K562 (cell line): ENCODE data around the gene UGT1A10. TPM values are rescaled to one million over a fixed set of nuclear protein-coding genes. Genes with fewer than 3 reads are reported as not detected.

Experiments
- ATAC-seq: fragments of 200-7000 bp; cut with Tn5 transposase; 3 replicates; pipeline ENCODE4 v1.9.1; 2020; ENCODE audit warnings: moderate library complexity
- BruUV-seq: library from RNA; stranded (reverse); fragments of 400-500 nt; replicated peaks from 2 replicates; lab custom pipeline; 2021; lab: Mats Ljungman, UMichigan
- CTCF ChIA-PET: fragments of 300-600 bp; formaldehyde crosslinking; extraction: SDS; loops from one replicate; lab custom pipeline; 2021; ENCODE audit warnings: low intra/inter-chr PET ratio; lab: Yijun Ruan, JAX
- POLR2A ChIA-PET: fragments of 300-600, 350-650 bp; sonication (Branson Sonifier 250); formaldehyde crosslinking; extraction: SDS; loops from one replicate; lab custom pipeline; 2021; ENCODE audit warnings: antibody characterized with exemption, inconsistent platforms; lab: Yijun Ruan, JAX
- DNase-seq, 4 experiments: peaks; one replicate each; pipeline versions ENCODE4 v3.0.0 to v3.0.0-alpha.2; 2011 to 2018; ENCODE audit warnings: low spot score in 3 of 4, mixed read lengths in 3 of 4; ENCODE audit errors: extremely low read depth in 1 of 4
- FAIRE-seq: peaks from 2 replicates; lab custom pipeline; 2011; peaks lifted over from hg19 to GRCh38; lab: Jason Lieb, UNC
- H2AFZ ChIP-seq: 2 replicates; pipeline ENCODE4 v1.6.0; 2011; ENCODE audit warnings: low read depth, low read length, control low read depth, inconsistent platforms
- H3K27ac ChIP-seq: fragments of 200-600 bp; 3 replicates; pipeline ENCODE4 v1.8.0; 2011; ENCODE audit warnings: low read depth, mild to moderate bottlenecking, control low read depth, inconsistent platforms, low read length, moderate library complexity, mixed read lengths; ENCODE audit errors: extremely low read depth
- H3K27me3 ChIP-seq, 2 experiments: fragments of 300-600 bp in 1 of 2; 2 replicates in 1 of 2; 3 replicates in 1 of 2; pipeline versions ENCODE4 v1.6.0 to v1.8.0; 2011; ENCODE audit warnings: inconsistent platforms in 2 of 2, low read length in 2 of 2, mild to moderate bottlenecking in 1 of 2, mixed read lengths in 1 of 2, moderate library complexity in 1 of 2; ENCODE audit not compliant: control insufficient read depth in 2 of 2, insufficient read depth in 2 of 2
- H3K36me3 ChIP-seq: fragments of 300-600 bp; 3 replicates; pipeline ENCODE4 v1.8.0; 2011; ENCODE audit warnings: mild to moderate bottlenecking, low read length, inconsistent platforms; ENCODE audit not compliant: control insufficient read depth, insufficient read depth
- H3K4me1 ChIP-seq, 2 experiments: fragments of 200-600 bp in 1 of 2; replicated peaks in 1 of 2; 2 replicates in 1 of 2; 3 replicates in 1 of 2; pipeline versions ENCODE4 v1.5.1 to v1.8.0; 2011; ENCODE audit warnings: inconsistent platforms in 2 of 2, low read length in 2 of 2, mild to moderate bottlenecking in 1 of 2, mixed read lengths in 1 of 2, moderate library complexity in 1 of 2; ENCODE audit not compliant: control insufficient read depth in 2 of 2, insufficient read depth in 2 of 2
- H3K4me2 ChIP-seq: 2 replicates; pipeline ENCODE4 v1.6.1; 2011; ENCODE audit warnings: low read length, control low read depth, inconsistent platforms, mixed read lengths; ENCODE audit not compliant: insufficient read depth
- H3K4me3 ChIP-seq: fragments of 200-600 bp; sonication (generic), shearing (Covaris generic); 2 replicates; pipeline ENCODE4 v1.5.1; 2016; ENCODE audit warnings: control low read depth, inconsistent platforms
- H3K79me2 ChIP-seq: fragments of 200-600 bp; 3 replicates; pipeline ENCODE4 v1.8.0; 2011; ENCODE audit warnings: low read length, inconsistent platforms; ENCODE audit not compliant: control insufficient read depth, insufficient read depth
- H3K9ac ChIP-seq, 2 experiments: 2 replicates each; pipeline versions ENCODE4 v1.6.0 to v1.6.1; 2011; ENCODE audit warnings: low read depth in 2 of 2, low read length in 2 of 2, control low read depth in 1 of 2, inconsistent platforms in 1 of 2, mild to moderate bottlenecking in 1 of 2, mixed read lengths in 1 of 2; ENCODE audit not compliant: insufficient read depth in 1 of 2
- H3K9me1 ChIP-seq: one replicate; pipeline ENCODE4 v1.6.0; 2011; ENCODE audit warnings: inconsistent platforms, mild to moderate bottlenecking, low read length, moderate library complexity; ENCODE audit not compliant: control insufficient read depth, insufficient read depth
- H3K9me3 ChIP-seq: replicated peaks from 2 replicates; pipeline ENCODE4 v1.5.1; 2011; ENCODE audit warnings: low read depth, low read length, inconsistent platforms; ENCODE audit not compliant: control insufficient read depth, insufficient read depth
- H4K20me1 ChIP-seq: replicated peaks from 2 replicates; pipeline ENCODE4 v1.6.1; 2011; ENCODE audit warnings: low read length, inconsistent platforms, mixed read lengths; ENCODE audit not compliant: control insufficient read depth, insufficient read depth
- CC2D1A ChIP-seq: fragments of 450-650 bp; IDR thresholded peaks from 2 replicates; pipeline ENCODE4 v1.6.1; 2017; ENCODE audit warnings: mild to moderate bottlenecking
- EP300 ChIP-seq: IDR thresholded peaks from 2 replicates; pipeline ENCODE4 v1.6.1; 2012; ENCODE audit warnings: low read length, improper control_type of control experiment
- FIP1L1 ChIP-seq: fragments of 200-400 bp; formaldehyde crosslinking; IDR thresholded peaks from 2 replicates; pipeline ENCODE4 v1.6.1; 2018; ENCODE audit warnings: mild to moderate bottlenecking, low read depth, low read length; ENCODE audit not compliant: poor library complexity, severe bottlenecking
- GTF3C2 ChIP-seq: IDR thresholded peaks from 3 replicates; pipeline ENCODE4 v1.6.1; 2011; ENCODE audit warnings: borderline replicate concordance, mild to moderate bottlenecking, moderate library complexity; ENCODE audit not compliant: insufficient read length; ENCODE audit errors: extremely low read depth
- HDGF ChIP-seq: fragments of 450-650 bp; IDR thresholded peaks from 2 replicates; pipeline ENCODE4 v1.6.1; 2016
- MTA3 ChIP-seq: fragments of 450-650 bp; formaldehyde crosslinking; IDR thresholded peaks from 2 replicates; pipeline ENCODE4 v1.6.1; 2017; ENCODE audit warnings: mild to moderate bottlenecking, borderline replicate concordance
- NCOA4 ChIP-seq: fragments of 450-650 bp; IDR thresholded peaks from 2 replicates; pipeline ENCODE4 v1.6.1; 2018; ENCODE audit warnings: mild to moderate bottlenecking; ENCODE audit not compliant: partially characterized antibody
- SREBF1 ChIP-seq: fragments of 150-350 bp; IDR thresholded peaks from 2 replicates; pipeline ENCODE4 v1.6.1; 2014; ENCODE audit warnings: antibody characterized with exemption, low read depth, low read length, borderline replicate concordance
- SRSF9 ChIP-seq: fragments of 200-400 bp; formaldehyde crosslinking; IDR thresholded peaks from 2 replicates; pipeline ENCODE4 v1.6.1; 2017; ENCODE audit warnings: low read depth, low read length, borderline replicate concordance
- THRB ChIP-seq: fragments of 450-650 bp; formaldehyde crosslinking; conservative IDR thresholded peaks from 2 replicates; pipeline ENCODE4 v1.4.0; 2022; ENCODE audit warnings: mild to moderate bottlenecking, missing genetic modification characterization
- ZBTB43 ChIP-seq: sonication (generic); formaldehyde crosslinking; IDR thresholded peaks from 2 replicates; pipeline ENCODE4 v1.8.0; 2023; ENCODE audit warnings: mild to moderate bottlenecking, missing genetic modification reagents
- ZNF512 ChIP-seq: IDR thresholded peaks from 2 replicates; pipeline ENCODE4 v1.6.1; 2016; ENCODE audit warnings: missing genetic modification characterization, missing compliant biosample characterization
- ZNF785 ChIP-seq: fragments of 250-450 bp; sonication (Bioruptor Pico); IDR thresholded peaks from 2 replicates; pipeline ENCODE4 v1.4.0; 2020; ENCODE audit warnings: mild to moderate bottlenecking
- WGBS: fragments of 100-300 bp; shearing (Covaris generic); methylation state at CpG from one replicate; pipeline ENCODE4 v1.1.6; 2016; ENCODE audit warnings: low coverage, mixed read lengths; ENCODE audit not compliant: insufficient coverage; ENCODE audit errors: missing lambda C conversion rate; 5-methylcytosine and 5-hydroxymethylcytosine counted together
- in situ Hi-C: fragments of 300-500 bp; cut with MboI; formaldehyde crosslinking; loops from 4 replicates; pipeline ENCODE4 v1.15.0; 2018; ENCODE audit warnings: inconsistent platforms, mixed read lengths
- intact Hi-C: fragments of 100-400 bp; cut with micrococcal nuclease; formaldehyde crosslinking; loops from 2 replicates; pipeline ENCODE4 v1.14.2; 2022
- polyA plus RNA-seq, 8 experiments: library from polyadenylated mRNA; depleted of rRNA in 4 of 8; stranded (reverse) in 5 of 8; unstranded in 3 of 8; fragments of >200 nt; fragmentation: Nextera tagmentation in 2 of 8; fragmentation: Illumina TruSeq in 1 of 8; extraction: Ambion mirVana in 2 of 8; extraction: Trizol in 1 of 8; gene quantifications; 2 replicates each; pipeline versions ENCODE4 v1.2.1 to v1.2.3, GENCODE V29; 2011 to 2014; ENCODE audit warnings: inconsistent platforms in 1 of 8, missing spikeins in 1 of 8
- total RNA-seq, 7 experiments: library from RNA; depleted of rRNA in 6 of 7; stranded (reverse); fragments of >200 nt in 6 of 7; fragmentation: Illumina TruSeq in 2 of 7; extraction: Trizol in 2 of 7; gene quantifications; 2 replicates each; pipeline versions ENCODE4 v1.2.1 to v1.2.3, GENCODE V29; 2011 to 2021; ENCODE audit warnings: low replicate concordance in 1 of 7

Gene UGT1A10
- total and polyA plus RNA-seq, 9 of the 15 experiments (the other 6 are each of a cell fraction or from before 2014, with no cell fraction given) = not detected

DNA sequence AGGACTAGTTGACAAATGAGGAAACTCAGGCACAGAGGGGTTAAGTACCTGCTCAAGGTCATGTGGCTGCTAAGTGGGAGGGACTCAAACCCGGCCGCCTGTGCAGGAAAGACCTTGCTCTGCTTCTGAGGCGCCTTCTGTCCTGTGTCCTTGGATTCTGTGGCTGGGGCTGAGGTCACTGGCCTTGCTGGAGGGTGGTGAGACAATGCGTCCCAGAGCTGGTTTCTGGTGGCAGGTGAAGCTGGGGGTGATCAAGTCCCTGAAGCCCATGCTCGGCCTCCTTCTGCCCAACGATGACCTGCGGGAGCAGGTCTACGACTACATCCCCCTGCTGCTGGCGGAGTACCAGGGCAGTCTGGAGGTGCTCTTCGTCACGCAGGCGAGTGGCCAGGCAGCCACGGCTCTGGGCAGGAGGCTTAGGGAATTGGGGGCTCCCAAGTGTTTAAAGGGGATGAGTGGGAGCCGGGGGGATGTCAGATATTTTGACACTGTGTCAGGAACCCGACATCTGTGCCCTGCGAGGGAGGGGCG, 157.9 kb downstream of the UGT1A10 start:
- H3K4me2 ChIP-seq = no peak overlapping the region
- in situ Hi-C loops = no loop called here
- ATAC-seq (no peak), FAIRE-seq (no peak), DNase-seq (no peak)
- no peaks in the 10 kb centered on the region for H3K9me1 ChIP-seq
- H3K79me2 ChIP-seq = no peaks in the 10 kb centered on the region
- H2AFZ ChIP-seq = no peak overlapping the region
- no peak overlapping the region for H3K9ac ChIP-seq
- CTCF ChIA-PET = no interaction called here
- POLR2A ChIA-PET = interaction anchor here (0.8 kb wide), 1 partner anchor 14 kb away, joined by 3 read pairs; no protein-coding TSS in a partner anchor
- WGBS = 2% methylated on average over 13 of the region's 17 CpGs
- no peaks in the 10 kb centered on the region for H4K20me1 ChIP-seq
- no peaks in the 10 kb centered on the region for H3K9me3 ChIP-seq
- no TSS peak for BruUV-seq
- H3K4me3 ChIP-seq = no peak overlapping the region
- intact Hi-C loops = no loop called here
- no peaks in the 10 kb centered on the region; a peak in 1 of 5 replicates for H3K4me1 ChIP-seq
- no peak overlapping the region for H3K27ac ChIP-seq
- H3K27me3 ChIP-seq = peaks cover 0 to 42% of the 10 kb centered on the region in 2 experiments; a peak in 2 of 5 replicates
- no peaks in the 10 kb centered on the region for H3K36me3 ChIP-seq
- TF ChIP-seq NCOA4 (no peak), EP300 (no peak), SREBF1 (no peak), ZBTB43 (CRISPR knock-in tag) (no peak), ZNF512 (tag) (no peak), FIP1L1 (no peak), HDGF (no peak), ZNF785 (no peak), THRB (CRISPR knock-in tag) (no peak), GTF3C2 (no peak), SRSF9 (no peak), CC2D1A (no peak), MTA3 (no peak)
